GM19468 (cell line): ENCODE results near the gene HOXD9.

Source experiments
- ATAC-seq: cut with Tn5 transposase; IDR thresholded peaks from one replicate; pipeline ENCODE4 v1.9.1; 2021; ENCODE audit warnings: mild to moderate bottlenecking, moderate library complexity, moderate number of reproducible peaks; ENCODE audit not compliant: unreplicated experiment; ENCODE audit errors: extremely low read depth

The HOXD9 gene

DNA sequence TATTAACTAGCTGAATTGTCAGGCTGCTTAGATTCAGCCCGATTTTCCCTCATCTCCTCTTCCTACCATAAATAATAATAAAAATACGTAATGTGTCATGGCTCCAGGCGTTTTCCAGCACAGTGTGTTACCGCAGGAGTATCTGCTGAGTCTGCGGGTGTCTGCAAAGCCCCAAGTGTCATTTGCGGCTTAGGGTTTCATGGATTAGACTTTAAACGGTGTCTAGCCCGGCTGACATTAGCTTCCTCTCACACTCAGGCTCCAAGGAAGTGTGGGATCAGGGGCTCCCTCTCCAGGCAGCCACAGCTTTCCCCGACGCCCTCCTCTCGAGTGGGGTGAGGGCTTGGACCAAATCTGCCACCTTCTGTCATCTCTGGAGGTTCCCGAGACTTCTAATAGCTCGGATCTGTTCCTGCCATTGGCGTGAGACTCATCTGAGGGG is 51.9 kb downstream of the HOXD9 start:
- ATAC-seq = no peak
